HepG2 (cell line): ENCODE results near the gene PCCB. TPM values are rescaled to one million over a fixed set of nuclear protein-coding genes. Genes with fewer than 3 reads are reported as not detected.

ENCODE experiments used
- ARNT2 ChIP-seq: sonication (generic); formaldehyde crosslinking; IDR thresholded peaks from 2 replicates; pipeline ENCODE4 v1.8.0; 2022; ENCODE audit warnings: mild to moderate bottlenecking, low read depth, missing genetic modification reagents, moderate library complexity
- DPF2 ChIP-seq: sonication (generic); formaldehyde crosslinking; IDR thresholded peaks from 2 replicates; pipeline ENCODE4 v1.4.0; 2020; ENCODE audit warnings: mild to moderate bottlenecking, low read depth, missing genetic modification reagents, borderline replicate concordance
- FOXA1 ChIP-seq, 2 experiments: fragments of 450-650 bp in 1 of 2; sonication (generic) in 1 of 2; formaldehyde crosslinking in 1 of 2; IDR thresholded peaks; 2 replicates each; pipeline versions ENCODE4 v1.4.0 to v1.6.1; 2016 to 2020; ENCODE audit warnings: missing genetic modification reagents in 1 of 2
- GABPB1 ChIP-seq: IDR thresholded peaks from 2 replicates; pipeline ENCODE4 v1.6.1; 2016; ENCODE audit warnings: mild to moderate bottlenecking, missing genetic modification reagents, moderate library complexity, missing compliant biosample characterization
- HHEX ChIP-seq: IDR thresholded peaks from 2 replicates; pipeline ENCODE4 v1.6.1; 2016; ENCODE audit warnings: control low read depth
- HOXA9 ChIP-seq: sonication (generic); formaldehyde crosslinking; IDR thresholded peaks from 2 replicates; pipeline ENCODE4 v1.8.1; 2022; ENCODE audit warnings: missing genetic modification reagents, mild to moderate bottlenecking, moderate library complexity, borderline replicate concordance
- KDM2A ChIP-seq: sonication (generic); formaldehyde crosslinking; IDR thresholded peaks from 2 replicates; pipeline ENCODE4 v1.4.0; 2020; ENCODE audit warnings: low read depth, missing genetic modification reagents, borderline replicate concordance
- KLF13 ChIP-seq: sonication (generic); formaldehyde crosslinking; IDR thresholded peaks from 2 replicates; pipeline ENCODE4 v1.4.0; 2020; ENCODE audit warnings: mild to moderate bottlenecking, missing genetic modification reagents
- MEF2D ChIP-seq: sonication (generic); formaldehyde crosslinking; IDR thresholded peaks from 2 replicates; pipeline ENCODE4 v1.5.1; 2020; ENCODE audit warnings: mild to moderate bottlenecking, missing genetic modification reagents
- MIER3 ChIP-seq: IDR thresholded peaks from 2 replicates; pipeline ENCODE4 v1.6.1; 2016; ENCODE audit warnings: missing compliant biosample characterization, borderline replicate concordance
- MTA1 ChIP-seq: sonication (generic); formaldehyde crosslinking; IDR thresholded peaks from 2 replicates; pipeline ENCODE4 v1.4.0; 2020; ENCODE audit warnings: missing genetic modification reagents, mild to moderate bottlenecking, borderline replicate concordance
- RBM22 ChIP-seq: fragments of 200-400 bp; formaldehyde crosslinking; optimal IDR thresholded peaks from 2 replicates; pipeline ENCODE3; 2017; ENCODE audit warnings: mild to moderate bottlenecking, low read length, moderate library complexity
- SNAPC2 ChIP-seq: sonication (generic); formaldehyde crosslinking; IDR thresholded peaks from 2 replicates; pipeline ENCODE4 v1.8.1; 2022; ENCODE audit warnings: mild to moderate bottlenecking, missing genetic modification reagents
- STAT5B ChIP-seq: sonication (generic); formaldehyde crosslinking; IDR thresholded peaks from 2 replicates; pipeline ENCODE4 v1.4.0; 2020; ENCODE audit warnings: missing genetic modification reagents
- ZNF225 ChIP-seq: sonication (generic); formaldehyde crosslinking; IDR thresholded peaks from 2 replicates; pipeline ENCODE4 v1.4.0; 2020; ENCODE audit warnings: mild to moderate bottlenecking, missing genetic modification reagents
- ZNF446 ChIP-seq: sonication (generic); formaldehyde crosslinking; IDR thresholded peaks from 2 replicates; pipeline ENCODE4 v1.5.0; 2020; ENCODE audit warnings: mild to moderate bottlenecking, missing genetic modification reagents
- ZNF570 ChIP-seq: sonication (generic); formaldehyde crosslinking; IDR thresholded peaks from 2 replicates; pipeline ENCODE4 v1.4.0; 2020; ENCODE audit warnings: mild to moderate bottlenecking, missing genetic modification reagents, borderline replicate concordance
- ZNF747 ChIP-seq: sonication (generic); formaldehyde crosslinking; IDR thresholded peaks from 2 replicates; pipeline ENCODE4 v1.8.1; 2023; ENCODE audit warnings: missing genetic modification reagents, mild to moderate bottlenecking, borderline replicate concordance
- ZSCAN31 ChIP-seq: sonication (generic); formaldehyde crosslinking; IDR thresholded peaks from 2 replicates; pipeline ENCODE4 v1.5.0; 2020; ENCODE audit warnings: low read depth, mild to moderate bottlenecking, missing genetic modification reagents
- polyA plus RNA-seq, 8 experiments: library from polyadenylated mRNA; depleted of rRNA in 3 of 8; stranded (reverse) in 7 of 8; unstranded in 1 of 8; fragments of >200 nt; fragmentation: Illumina TruSeq in 4 of 8; extraction: Trizol in 4 of 8; gene quantifications; 2 replicates each; pipeline versions ENCODE4 v1.2.1 to v1.2.3, GENCODE V29; 2011 to 2016; ENCODE audit warnings: low read depth in 4 of 8, missing spikeins in 1 of 8, mixed read lengths in 1 of 8; ENCODE audit not compliant: insufficient read depth in 1 of 8
- total RNA-seq, 5 experiments: library from RNA; depleted of rRNA; stranded (reverse); fragments of >200 nt; fragmentation: Illumina TruSeq; extraction: Trizol; gene quantifications; 2 replicates each; pipeline ENCODE4 v1.2.3, GENCODE V29; 2016; ENCODE audit warnings: low read depth in 1 of 5
- TF ChIP-seq, protein P1 (sequence below): sonication (generic); formaldehyde crosslinking; conservative IDR thresholded peaks from 2 replicates; pipeline ENCODE4 v1.4.0; 2020; ENCODE audit warnings: missing genetic modification reagents
- TF ChIP-seq, protein P2 (sequence below): sonication (generic); formaldehyde crosslinking; IDR thresholded peaks from 2 replicates; pipeline ENCODE4 v1.8.1; 2023; ENCODE audit warnings: missing genetic modification reagents, mild to moderate bottlenecking, borderline replicate concordance
- TF ChIP-seq, protein P3 (sequence below): sonication (generic); formaldehyde crosslinking; IDR thresholded peaks from 2 replicates; pipeline ENCODE4 v1.5.0; 2020; ENCODE audit warnings: mild to moderate bottlenecking, missing genetic modification reagents

PCCB gene
- total and polyA plus RNA-seq, 2 of the 13 experiments (the other 11 are each of a cell fraction or from before 2014, with no cell fraction given), result 84.1 to 88.7 TPM

DNA sequence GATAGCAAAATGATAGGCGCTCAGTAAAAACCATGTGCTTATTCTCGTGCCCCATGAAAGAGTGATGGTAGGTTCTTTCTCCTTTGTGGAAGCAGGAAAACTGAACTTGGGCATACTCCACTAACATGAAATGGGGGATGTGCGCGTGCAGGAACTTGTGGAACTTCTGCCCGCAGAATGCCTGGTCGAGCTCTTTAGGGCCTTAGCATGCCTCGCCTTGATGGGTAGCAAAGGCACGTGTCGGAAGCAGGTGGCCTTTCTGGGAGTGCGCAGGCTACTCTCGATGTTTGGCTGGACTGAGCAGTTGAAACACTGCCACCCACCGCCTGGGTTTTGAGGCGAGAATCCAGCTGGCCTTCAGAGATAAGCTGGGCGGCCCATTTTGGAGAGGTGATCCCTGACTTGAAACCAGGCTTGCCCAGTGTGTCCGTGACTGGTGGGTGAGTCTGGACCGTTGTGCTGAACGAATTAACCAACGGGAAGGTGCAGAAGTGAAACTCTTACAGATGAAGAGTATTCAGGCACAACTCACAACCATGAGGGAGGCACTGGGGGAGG lies 842 bp downstream of the PCCB start (continued):
- TF ChIP-seq MEF2D (CRISPR knock-in tag), result peak; percentile 61
- TF ChIP-seq, protein P1, sequence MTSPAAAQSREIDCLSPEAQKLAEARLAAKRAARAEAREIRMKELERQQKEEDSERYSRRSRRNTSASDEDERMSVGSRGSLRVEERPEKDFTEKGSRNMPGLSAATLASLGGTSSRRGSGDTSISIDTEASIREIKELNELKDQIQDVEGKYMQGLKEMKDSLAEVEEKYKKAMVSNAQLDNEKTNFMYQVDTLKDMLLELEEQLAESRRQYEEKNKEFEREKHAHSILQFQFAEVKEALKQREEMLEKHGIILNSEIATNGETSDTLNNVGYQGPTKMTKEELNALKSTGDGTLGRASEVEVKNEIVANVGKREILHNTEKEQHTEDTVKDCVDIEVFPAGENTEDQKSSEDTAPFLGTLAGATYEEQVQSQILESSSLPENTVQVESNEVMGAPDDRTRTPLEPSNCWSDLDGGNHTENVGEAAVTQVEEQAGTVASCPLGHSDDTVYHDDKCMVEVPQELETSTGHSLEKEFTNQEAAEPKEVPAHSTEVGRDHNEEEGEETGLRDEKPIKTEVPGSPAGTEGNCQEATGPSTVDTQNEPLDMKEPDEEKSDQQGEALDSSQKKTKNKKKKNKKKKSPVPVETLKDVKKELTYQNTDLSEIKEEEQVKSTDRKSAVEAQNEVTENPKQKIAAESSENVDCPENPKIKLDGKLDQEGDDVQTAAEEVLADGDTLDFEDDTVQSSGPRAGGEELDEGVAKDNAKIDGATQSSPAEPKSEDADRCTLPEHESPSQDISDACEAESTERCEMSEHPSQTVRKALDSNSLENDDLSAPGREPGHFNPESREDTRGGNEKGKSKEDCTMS, result no peak
- TF ChIP-seq HOXA9 (CRISPR knock-in tag), result peak; percentile 43; the same call in 1 of the 2 replicates
- TF ChIP-seq ZNF570 (CRISPR knock-in tag), result 0 out of 2 replicates have a peak, but pooled peaks have one; percentile 88
- TF ChIP-seq SNAPC2, result peak; percentile 78; the same call in 1 of the 2 replicates
- TF ChIP-seq KDM2A (CRISPR knock-in tag), result no peak; the same call in 1 of the 2 replicates
- TF ChIP-seq ZSCAN31 (CRISPR knock-in tag), result peak; percentile 83
- TF ChIP-seq GABPB1 (CRISPR knock-in tag), result peak; percentile 3; the same call in 1 of the 2 replicates
- TF ChIP-seq MIER3 (CRISPR knock-in tag), result no peak
- TF ChIP-seq HHEX, result no peak
- TF ChIP-seq DPF2, result peak; percentile 54; the same call in 1 of the 2 replicates
- no peak for TF ChIP-seq FOXA1 (IDR thresholded peaks at IDR 0.05)
- TF ChIP-seq FOXA1 (CRISPR knock-in tag; IDR thresholded peaks at IDR 0.05), result no peak
- TF ChIP-seq ARNT2, result peak; percentile 89; the same call in 1 of the 2 replicates
- TF ChIP-seq, protein P2, sequence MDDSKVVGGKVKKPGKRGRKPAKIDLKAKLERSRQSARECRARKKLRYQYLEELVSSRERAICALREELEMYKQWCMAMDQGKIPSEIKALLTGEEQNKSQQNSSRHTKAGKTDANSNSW, result no peak; the same call in 1 of the 2 replicates
- no peak for TF ChIP-seq STAT5B (CRISPR knock-in tag)
- TF ChIP-seq KLF13, result 0 out of 2 replicates have a peak, but pooled peaks have one; percentile 68
- TF ChIP-seq ZNF446 (CRISPR knock-in tag), result peak; percentile 78; the same call in 1 of the 2 replicates
- peak; percentile 87 for TF ChIP-seq ZNF747 (CRISPR knock-in tag)
- TF ChIP-seq RBM22, result peak; percentile 13
- peak; percentile 87 for TF ChIP-seq ZNF225 (CRISPR knock-in tag)
- TF ChIP-seq, protein P3, sequence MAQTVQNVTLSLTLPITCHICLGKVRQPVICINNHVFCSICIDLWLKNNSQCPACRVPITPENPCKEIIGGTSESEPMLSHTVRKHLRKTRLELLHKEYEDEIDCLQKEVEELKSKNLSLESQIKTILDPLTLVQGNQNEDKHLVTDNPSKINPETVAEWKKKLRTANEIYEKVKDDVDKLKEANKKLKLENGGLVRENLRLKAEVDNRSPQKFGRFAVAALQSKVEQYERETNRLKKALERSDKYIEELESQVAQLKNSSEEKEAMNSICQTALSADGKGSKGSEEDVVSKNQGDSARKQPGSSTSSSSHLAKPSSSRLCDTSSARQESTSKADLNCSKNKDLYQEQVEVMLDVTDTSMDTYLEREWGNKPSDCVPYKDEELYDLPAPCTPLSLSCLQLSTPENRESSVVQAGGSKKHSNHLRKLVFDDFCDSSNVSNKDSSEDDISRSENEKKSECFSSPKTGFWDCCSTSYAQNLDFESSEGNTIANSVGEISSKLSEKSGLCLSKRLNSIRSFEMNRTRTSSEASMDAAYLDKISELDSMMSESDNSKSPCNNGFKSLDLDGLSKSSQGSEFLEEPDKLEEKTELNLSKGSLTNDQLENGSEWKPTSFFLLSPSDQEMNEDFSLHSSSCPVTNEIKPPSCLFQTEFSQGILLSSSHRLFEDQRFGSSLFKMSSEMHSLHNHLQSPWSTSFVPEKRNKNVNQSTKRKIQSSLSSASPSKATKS, result peak; percentile 96
- no peak; the same call in 1 of the 2 replicates for TF ChIP-seq MTA1 (CRISPR knock-in tag)
